Mucosa of rectum (tissue), 2 donors: Measurements from ENCODE around the gene CABCOCO1.

ENCODE experiments used
- H3K27ac ChIP-seq, 2 donors: one replicate each; pipeline ENCODE4 v1.7.0; 2013; ENCODE audit warnings: inconsistent platforms in 2 of 2, low read depth in 2 of 2, low read length in 2 of 2
- H3K27me3 ChIP-seq, 2 donors: one replicate each; pipeline ENCODE4 v1.7.0; 2013; ENCODE audit warnings: low read length in 2 of 2; ENCODE audit not compliant: control insufficient read depth in 2 of 2, insufficient read depth in 2 of 2
- H3K36me3 ChIP-seq, 2 donors: one replicate each; pipeline ENCODE4 v1.7.0; 2013; ENCODE audit warnings: low read length in 2 of 2; ENCODE audit not compliant: control insufficient read depth in 2 of 2, insufficient read depth in 2 of 2
- H3K4me1 ChIP-seq, 2 donors: one replicate each; pipeline ENCODE4 v1.7.0; 2013; ENCODE audit warnings: low read length in 2 of 2, mild to moderate bottlenecking in 1 of 2; ENCODE audit not compliant: control insufficient read depth in 2 of 2, insufficient read depth in 2 of 2
- H3K4me3 ChIP-seq, 2 donors: one replicate each; pipeline ENCODE4 v1.7.0; 2013; ENCODE audit warnings: low read length in 2 of 2
- H3K9ac ChIP-seq, 2 donors: one replicate each; pipeline ENCODE4 v1.7.0; 2013; ENCODE audit warnings: low read length in 2 of 2, low read depth in 1 of 2, mild to moderate bottlenecking in 1 of 2
- H3K9me3 ChIP-seq, 2 donors: one replicate each; pipeline ENCODE4 v1.7.0; 2013; ENCODE audit warnings: low read length in 2 of 2; ENCODE audit not compliant: control insufficient read depth in 2 of 2
- donor health status: healthy.
- donor health status: Normal muscosa, but diverticular disease.

CABCOCO1 gene

DNA sequence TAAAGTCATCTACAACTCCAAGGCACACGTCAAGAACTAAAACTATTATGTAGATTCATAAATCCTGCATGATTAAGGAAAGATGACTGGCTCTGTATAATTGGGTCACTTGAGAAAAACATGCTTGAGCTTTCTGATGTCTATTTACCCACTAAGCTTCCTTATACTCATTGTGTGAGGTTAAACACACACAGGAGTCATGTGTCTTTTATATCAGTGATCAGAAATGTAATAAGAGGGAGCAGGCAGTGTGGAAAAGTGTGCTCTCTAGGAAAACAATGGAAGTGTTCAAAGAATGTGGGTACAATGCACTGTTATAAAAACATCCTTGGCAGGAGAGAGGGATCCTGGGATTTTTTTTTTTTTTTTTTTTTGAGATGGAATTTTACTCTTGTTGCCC lies 130.2 kb downstream of the CABCOCO1 start:
- no peak overlapping the region for H3K4me3 ChIP-seq
- no peaks in the 10 kb centered on the region for H3K36me3 ChIP-seq
- no peaks in the 10 kb centered on the region for H3K9me3 ChIP-seq
- H3K27me3 ChIP-seq = no peaks in the 10 kb centered on the region
- no peak overlapping the region for H3K9ac ChIP-seq
- peaks cover 0 to 2% of the 10 kb centered on the region in 2 donors for H3K4me1 ChIP-seq
- H3K27ac ChIP-seq = no peak overlapping the region

- H3K27ac ChIP-seq = no peak overlapping the region
Observed at GRCh38 chr10:61793760-61794703, 131.3 kb downstream of the CABCOCO1 start.

GRCh38 chr10:61795147-61795546 lies 132.4 kb downstream of the CABCOCO1 start:
- H3K9me3 ChIP-seq = no peaks in the 10 kb centered on the region
- H3K36me3 ChIP-seq = no peaks in the 10 kb centered on the region
- no peaks in the 10 kb centered on the region for H3K27me3 ChIP-seq
- no peak overlapping the region for H3K9ac ChIP-seq
- H3K4me3 ChIP-seq = no peak overlapping the region
- no peak overlapping the region for H3K27ac ChIP-seq
- H3K4me1 ChIP-seq = peaks cover 0 to 2% of the 10 kb centered on the region in 2 donors

More at GRCh38 chr10:61793760-61794703, 131.3 kb downstream of the CABCOCO1 start:
- Histone ChIP-seq H3K36me3 (no peaks in the 10 kb centered on the region), H3K4me1 (peaks cover 0 to 2% of the 10 kb centered on the region in 2 donors), H3K27me3 (no peaks in the 10 kb centered on the region), H3K9me3 (no peaks in the 10 kb centered on the region), H3K4me3 (no peak overlapping the region), H3K9ac (no peak overlapping the region)

GRCh38 chr10:61795551-61795950 lies 132.8 kb downstream of the CABCOCO1 start:
- no peak overlapping the region for H3K4me3 ChIP-seq
- H3K36me3 ChIP-seq = no peaks in the 10 kb centered on the region
- peaks cover 0 to 2% of the 10 kb centered on the region in 2 donors for H3K4me1 ChIP-seq
- H3K9me3 ChIP-seq = no peaks in the 10 kb centered on the region
- H3K27ac ChIP-seq = no peak overlapping the region
- H3K27me3 ChIP-seq = no peaks in the 10 kb centered on the region
- H3K9ac ChIP-seq = no peak overlapping the region

DNA sequence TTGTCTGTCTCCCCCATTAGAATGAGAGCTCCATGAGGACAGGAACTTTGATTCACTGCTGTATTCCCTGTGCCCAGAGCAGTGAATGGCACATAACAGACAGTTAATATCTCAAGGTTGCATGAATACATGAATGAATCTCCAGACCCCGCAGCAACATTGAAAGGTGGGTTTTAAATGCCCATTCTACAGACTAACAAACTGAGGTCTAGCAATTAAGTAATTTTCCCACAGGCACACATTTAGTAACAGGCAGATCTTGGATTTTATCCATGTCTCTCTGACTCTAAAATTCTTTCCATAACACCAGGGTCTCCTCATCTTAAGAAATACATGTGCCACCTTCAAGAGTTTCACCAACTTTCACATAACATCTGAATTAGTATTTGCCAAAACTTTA lies 134.1 kb downstream of the CABCOCO1 start:
- Histone ChIP-seq H3K9ac (no peak overlapping the region), H3K9me3 (no peaks in the 10 kb centered on the region), H3K4me1 (peaks cover 0 to 2% of the 10 kb centered on the region in 2 donors), H3K27me3 (no peaks in the 10 kb centered on the region), H3K4me3 (no peak overlapping the region), H3K27ac (no peak overlapping the region), H3K36me3 (no peaks in the 10 kb centered on the region)

- peaks cover 0 to 2% of the 10 kb centered on the region in 2 donors for H3K4me1 ChIP-seq
Observed at GRCh38 chr10:61797304-61798153, 134.8 kb downstream of the CABCOCO1 start.

DNA sequence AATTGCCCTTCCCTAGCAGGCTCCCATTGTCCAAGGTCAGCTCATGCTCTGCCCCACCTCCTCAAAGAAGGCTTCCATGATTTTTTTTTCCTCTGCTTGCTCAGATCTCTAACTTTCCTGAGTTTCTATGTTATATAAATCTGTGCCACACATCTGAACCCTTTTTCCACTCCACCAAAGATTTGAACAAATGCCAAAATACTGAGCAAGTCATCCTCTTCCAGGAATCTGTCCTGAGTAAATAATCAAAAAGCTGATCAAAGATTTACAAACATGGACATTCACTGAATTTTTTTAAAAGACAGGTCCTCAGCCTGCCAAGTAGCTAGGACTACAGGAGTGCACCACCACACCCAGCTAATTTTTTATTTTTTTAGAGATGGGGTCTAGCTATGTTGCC lies 136.0 kb downstream of the CABCOCO1 start:
- Histone ChIP-seq H3K27me3 (no peaks in the 10 kb centered on the region), H3K36me3 (no peaks in the 10 kb centered on the region)

More at GRCh38 chr10:61797304-61798153, 134.8 kb downstream of the CABCOCO1 start:
- Histone ChIP-seq H3K27ac (no peak overlapping the region), H3K9me3 (no peaks in the 10 kb centered on the region), H3K4me3 (no peak overlapping the region), H3K27me3 (no peaks in the 10 kb centered on the region), H3K9ac (no peak overlapping the region), H3K36me3 (no peaks in the 10 kb centered on the region)

GRCh38 chr10:61801484-61801883 lies 138.8 kb downstream of the CABCOCO1 start:
- Histone ChIP-seq H3K4me3 (no peak overlapping the region), H3K27me3 (no peaks in the 10 kb centered on the region), H3K27ac (no peak overlapping the region), H3K4me1 (no peaks in the 10 kb centered on the region), H3K9ac (no peak overlapping the region), H3K36me3 (no peaks in the 10 kb centered on the region), H3K9me3 (no peaks in the 10 kb centered on the region)

More for the DNA sequence above, 136.0 kb downstream of the CABCOCO1 start:
- Histone ChIP-seq H3K4me3 (no peak overlapping the region), H3K4me1 (peaks cover 0 to 2% of the 10 kb centered on the region in 2 donors), H3K9ac (no peak overlapping the region), H3K9me3 (no peaks in the 10 kb centered on the region), H3K27ac (no peak overlapping the region)

DNA sequence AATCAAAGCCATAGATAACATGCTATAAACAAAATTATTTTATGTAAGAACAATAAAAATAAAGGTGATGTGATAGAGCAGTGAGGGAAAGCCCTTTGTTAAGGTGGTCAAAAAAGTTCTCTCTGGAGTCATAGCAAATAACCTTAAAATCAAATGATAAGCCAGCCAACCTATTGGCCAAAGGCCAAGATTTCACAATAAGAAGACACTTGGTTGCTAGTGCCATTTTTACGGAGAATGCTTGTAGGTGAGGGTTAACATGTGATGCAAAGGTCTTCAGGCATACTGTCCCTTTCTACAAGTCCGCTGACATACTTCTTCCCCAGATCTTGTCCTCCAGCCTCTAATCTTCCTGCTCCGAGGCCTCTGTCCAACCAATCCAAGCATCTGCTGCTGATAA lies 140.5 kb downstream of the CABCOCO1 start:
- Histone ChIP-seq H3K9me3 (no peaks in the 10 kb centered on the region), H3K36me3 (no peaks in the 10 kb centered on the region), H3K4me3 (no peak overlapping the region), H3K27me3 (no peaks in the 10 kb centered on the region), H3K9ac (no peak overlapping the region), H3K27ac (no peak overlapping the region), H3K4me1 (no peaks in the 10 kb centered on the region)

GRCh38 chr10:61804414-61804813 lies 141.7 kb downstream of the CABCOCO1 start:
- H3K27me3 ChIP-seq = no peaks in the 10 kb centered on the region
- H3K4me3 ChIP-seq = no peak overlapping the region
- H3K9ac ChIP-seq = no peak overlapping the region
- no peaks in the 10 kb centered on the region for H3K36me3 ChIP-seq
- H3K9me3 ChIP-seq = no peaks in the 10 kb centered on the region
- no peak overlapping the region for H3K27ac ChIP-seq
- no peaks in the 10 kb centered on the region for H3K4me1 ChIP-seq
